GM19395 (cell line): ENCODE measurements around the gene XXYLT1.

Experiments used
- ATAC-seq: cut with Tn5 transposase; IDR thresholded peaks from one replicate; pipeline ENCODE4 v1.9.1; 2021; ENCODE audit warnings: mild to moderate bottlenecking, moderate library complexity; ENCODE audit not compliant: unreplicated experiment

Gene XXYLT1

DNA sequence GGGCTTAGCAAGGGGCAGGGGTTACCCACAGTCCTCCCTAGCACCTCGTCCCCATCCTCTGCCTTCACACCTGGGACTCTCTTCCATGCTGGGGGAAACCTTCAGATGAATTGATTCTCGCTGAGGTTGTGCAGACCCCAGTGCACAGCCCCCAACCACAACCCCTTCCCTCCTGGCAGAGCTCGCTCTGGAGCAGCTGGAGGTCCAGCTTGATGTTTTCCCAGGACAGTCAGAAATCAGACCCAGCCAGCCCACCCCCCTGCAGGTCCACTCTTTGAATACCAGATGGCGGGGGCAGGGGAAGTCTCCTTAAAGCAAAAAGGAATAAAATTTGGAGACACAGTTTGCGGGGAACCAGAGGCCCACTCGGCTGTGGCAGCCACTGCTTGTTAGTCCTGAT lies 234.4 kb downstream of the XXYLT1 start:
- ATAC-seq = no peak

DNA sequence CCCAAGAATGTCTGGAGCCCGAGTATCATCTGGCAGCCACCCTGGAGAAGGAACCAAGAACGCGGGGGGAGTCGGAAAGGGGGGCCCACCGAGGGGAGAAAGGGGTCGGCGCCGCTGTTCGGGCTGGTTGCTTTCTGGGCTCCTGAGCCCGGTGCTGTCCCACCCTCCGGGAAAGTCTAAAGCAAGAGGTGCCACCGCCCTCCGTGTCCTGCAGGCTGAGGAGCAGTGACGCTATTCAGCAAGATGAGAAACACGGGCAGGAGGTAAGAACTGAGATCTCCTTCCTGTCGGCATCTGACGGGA lies 234.8 kb downstream of the XXYLT1 start:
- no peak for ATAC-seq

DNA sequence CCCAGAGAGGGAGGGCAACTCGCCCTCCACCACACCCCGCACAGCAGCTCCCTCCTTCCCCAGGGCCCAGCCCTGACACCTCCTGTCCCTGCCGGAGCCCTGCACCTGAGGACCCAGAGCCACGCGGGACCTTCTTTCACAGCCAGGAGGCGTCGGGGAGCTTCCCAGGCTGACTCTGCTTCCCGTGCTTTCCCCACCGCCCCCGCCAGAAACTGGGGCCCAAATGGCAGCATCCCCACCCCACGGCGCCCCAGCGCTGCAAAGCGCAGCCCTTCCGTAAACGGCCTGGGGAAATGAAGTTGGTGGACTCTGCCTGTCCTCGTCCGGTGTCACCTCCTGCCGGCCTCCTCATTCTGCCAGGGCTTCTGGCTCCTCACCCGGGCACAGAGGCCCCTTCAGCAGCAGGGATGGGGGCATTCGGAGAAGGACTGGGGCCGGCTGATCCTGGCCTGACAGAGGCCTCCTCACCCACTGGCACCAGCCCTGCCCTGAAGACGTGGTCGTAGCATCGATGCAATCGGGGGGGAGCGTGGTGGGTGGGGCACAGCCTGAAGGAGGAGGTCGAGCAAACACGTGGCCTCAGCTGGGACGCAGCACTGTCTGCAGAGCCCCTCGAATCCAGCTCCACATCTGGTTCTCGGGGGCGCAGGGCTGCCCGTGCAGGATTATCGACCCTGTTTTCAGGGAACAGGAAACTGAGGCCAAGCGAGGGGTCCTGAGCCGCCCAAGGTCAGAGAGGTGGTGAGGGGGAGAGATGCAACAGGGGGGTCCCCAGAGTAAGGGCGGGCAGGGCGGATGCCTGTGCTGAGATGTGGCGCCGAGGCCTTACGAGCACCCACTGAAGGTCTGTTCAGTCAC lies 235.4 kb downstream of the XXYLT1 start:
- ATAC-seq = no peak

DNA sequence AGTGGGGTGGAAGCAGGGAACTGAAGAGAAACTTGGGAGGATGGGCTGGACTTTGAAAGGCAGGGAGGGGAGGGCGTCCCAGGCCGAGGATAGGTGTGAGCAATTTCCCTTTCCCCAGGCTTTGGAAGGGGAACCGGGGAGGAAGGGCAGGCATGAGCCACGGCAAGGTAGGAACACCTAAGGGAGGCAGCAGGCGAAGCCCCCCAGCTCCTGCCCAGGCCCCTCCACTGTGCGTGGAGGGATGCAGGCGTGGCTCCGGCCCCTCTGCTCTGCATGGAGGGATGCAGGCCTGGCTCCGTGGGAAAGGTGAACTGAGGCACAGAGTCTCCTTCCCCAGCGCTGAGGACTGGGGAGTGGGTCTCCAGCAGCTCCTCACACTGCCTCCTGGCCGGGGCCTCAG lies 236.4 kb downstream of the XXYLT1 start:
- no peak for ATAC-seq

DNA sequence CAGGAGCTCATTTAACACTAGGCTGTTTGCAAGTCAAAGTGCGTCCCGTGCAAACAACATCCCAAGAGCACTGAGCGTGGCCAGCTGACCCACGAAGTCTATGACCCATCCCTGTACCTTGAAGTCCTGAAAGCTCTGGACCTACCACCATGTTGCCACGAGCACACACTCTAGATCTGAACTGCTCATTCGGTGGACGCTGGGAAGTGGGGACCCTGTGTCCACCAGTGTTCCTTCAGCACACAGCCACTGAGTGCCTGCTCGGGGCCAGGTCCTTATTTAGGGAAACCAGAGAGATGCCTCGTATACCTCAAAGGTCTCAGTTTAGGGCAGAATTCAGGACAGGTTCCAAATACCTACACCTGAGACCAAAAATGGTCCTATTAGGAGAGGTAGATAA lies 236.9 kb downstream of the XXYLT1 start:
- ATAC-seq = no peak

DNA sequence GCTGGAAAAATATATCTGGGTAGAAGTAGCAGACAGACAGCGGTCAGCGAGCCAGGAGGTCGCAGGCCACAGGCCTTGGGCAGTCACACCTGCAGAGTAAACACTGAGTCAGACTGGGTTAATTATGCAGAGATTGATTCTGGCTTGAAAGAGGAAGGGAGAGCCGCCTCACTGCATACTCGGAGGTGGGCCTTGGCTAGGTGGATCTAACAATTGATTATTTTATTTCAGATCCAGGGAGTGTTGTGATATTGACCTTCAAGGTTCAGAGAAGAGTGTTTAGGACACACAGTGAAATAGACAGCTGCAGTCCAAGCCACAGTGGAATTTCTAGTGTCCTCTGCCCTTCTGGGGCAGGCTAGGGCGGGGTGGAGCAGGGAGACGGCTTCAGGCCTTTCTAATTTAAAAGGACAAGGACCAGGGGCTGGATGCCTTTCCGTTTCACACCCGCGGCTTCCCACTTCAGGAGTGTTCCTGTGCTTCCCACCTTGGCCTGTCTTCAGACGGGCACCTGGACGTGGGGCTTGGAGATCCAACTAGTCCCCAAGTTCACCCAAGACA lies 237.3 kb downstream of the XXYLT1 start:
- ATAC-seq = no peak

DNA sequence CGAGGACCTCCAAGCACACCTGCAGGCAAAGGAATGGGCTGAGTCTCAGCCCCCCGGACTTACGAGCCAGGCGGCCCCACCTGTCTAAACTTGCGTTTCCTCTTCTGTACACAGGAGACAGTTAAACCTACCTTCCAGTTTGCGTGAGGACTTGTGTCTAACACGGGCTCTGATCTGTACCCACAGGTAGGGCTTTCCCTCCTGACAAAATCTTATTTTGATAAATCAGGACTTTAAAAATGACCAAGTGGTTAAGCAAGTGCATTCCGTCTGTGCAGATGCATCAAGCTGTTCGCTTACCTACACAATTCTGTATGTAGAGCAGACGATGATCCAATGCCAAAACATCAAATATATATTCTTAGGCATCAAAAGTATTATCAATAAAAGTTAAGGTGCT lies 238.0 kb downstream of the XXYLT1 start:
- no peak for ATAC-seq

DNA sequence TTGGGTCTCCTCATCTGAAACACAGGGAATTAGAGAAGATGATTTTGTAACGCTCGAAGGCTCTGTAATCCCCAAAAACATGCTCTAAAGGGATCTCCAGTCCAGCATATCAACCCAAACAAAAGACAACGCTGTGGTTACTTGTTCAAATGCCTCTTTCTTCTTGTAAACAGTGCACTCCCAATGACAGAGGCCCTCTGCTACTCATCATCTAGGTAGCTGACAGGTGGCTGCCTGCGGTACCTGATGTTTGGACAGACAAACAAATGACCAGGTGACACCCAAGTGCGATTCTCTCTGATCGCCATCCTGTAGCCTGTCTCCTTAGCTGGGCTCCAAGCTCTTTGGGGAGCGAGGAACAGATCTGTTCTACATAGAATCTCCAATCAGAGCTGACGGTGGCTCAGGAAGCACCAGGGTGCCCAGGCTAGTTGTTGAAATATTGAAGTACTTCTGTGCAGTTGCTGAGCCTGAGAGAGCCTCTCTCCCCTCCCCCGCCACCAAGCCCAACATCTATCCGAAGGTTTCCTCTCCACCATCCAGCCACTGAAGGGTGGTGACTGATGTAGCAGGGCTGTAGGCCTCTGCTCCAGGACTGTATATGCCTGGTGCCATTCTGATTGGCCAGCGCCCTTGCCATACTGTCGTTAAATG lies 238.7 kb downstream of the XXYLT1 start:
- no peak for ATAC-seq

DNA sequence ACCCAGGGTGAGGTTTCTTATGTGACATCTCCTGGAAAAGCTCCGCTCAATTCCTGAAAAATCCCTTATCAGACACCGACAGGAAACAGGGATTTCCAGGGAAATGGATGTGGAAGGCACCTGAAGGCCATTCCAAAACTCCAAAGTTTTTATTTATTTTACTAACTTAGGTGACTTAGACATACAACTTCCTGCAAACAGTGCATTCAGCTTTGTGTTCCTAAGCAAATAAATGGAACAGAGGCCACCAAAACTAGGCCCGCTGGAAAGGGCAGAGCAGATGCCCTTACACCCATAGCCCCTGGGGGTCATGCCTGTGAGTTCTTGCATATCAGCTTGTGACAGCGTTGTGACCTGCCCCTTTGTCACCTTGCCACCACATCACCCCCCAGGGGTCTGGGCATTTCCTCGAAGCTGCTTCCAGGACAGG lies 239.4 kb downstream of the XXYLT1 start:
- no peak for ATAC-seq

DNA sequence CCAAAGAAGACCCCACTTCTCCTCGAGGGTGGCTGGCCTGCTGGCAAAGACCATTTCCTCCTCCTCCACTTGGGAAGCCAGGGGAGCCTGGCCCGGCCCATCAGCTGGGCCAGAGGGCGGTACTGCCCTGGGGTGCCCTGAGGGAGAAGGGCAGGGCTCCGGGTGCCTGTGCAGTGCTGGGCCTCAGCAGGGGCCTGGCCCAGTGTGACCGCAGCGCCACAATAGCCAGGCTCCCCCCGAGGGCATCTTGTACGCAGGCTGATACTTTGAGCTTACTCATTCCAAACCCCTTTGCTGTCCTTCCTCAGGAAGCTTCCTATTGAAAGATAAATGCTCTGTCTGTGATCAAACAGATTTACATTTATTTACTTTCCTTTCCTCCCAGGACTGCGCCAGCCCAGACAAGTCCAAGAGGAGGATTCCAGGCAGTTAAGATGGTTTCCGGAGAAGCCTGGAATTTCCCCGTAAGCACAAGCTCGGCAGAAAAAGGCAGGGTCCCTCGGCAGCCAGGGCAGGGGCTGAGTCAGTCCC lies 240.1 kb downstream of the XXYLT1 start:
- no peak for ATAC-seq

DNA sequence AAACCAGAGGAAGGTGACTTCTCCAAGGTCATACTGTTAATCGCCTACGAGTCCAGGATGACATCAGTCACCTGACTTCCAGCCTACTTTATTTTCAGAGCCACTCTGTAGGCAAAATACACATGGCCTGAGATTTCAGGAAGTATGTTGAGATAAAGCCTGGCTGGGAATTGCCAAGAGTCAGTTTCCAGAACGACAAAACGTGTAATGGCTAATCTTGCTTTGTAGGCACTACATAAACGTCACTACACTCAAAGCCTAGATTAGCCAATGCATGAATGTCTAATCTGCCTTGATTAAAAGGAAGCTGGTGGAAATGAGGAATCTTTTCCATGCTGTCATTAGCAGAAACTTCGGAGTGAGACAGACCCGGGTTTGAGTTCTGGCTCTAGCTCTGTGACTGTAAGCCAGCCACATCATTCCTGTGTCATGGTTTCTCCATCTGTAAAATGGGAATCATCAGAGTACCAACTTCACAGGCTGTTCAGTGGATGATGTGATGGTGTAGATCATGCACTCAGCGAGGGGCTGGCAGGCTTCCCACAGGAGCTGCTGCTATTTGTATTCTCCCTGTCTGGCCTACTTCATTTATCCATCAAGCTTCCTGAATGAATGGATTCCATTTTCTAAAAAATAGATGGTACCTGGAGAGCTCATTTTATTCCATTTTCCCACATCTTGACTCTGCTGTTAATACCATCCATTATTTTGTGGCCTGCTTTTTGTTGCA lies 241.9 kb downstream of the XXYLT1 start:
- ATAC-seq = no peak

DNA sequence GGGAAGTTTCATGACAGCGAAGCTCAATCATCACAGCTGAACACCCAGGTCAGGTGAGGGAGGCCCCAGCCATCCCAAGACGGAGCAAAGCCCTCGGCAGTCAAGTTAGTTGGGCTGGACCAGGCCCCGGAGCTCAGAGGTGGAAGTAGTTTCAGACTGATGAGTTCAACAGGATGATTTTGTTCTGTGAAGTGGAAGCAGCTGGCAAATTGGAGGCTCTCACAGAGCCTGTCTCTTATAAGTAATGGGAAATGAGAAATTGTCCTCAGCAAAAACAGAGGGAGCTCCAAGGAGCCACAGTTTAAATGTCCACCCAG lies 245.1 kb downstream of the XXYLT1 start:
- ATAC-seq = no peak

DNA sequence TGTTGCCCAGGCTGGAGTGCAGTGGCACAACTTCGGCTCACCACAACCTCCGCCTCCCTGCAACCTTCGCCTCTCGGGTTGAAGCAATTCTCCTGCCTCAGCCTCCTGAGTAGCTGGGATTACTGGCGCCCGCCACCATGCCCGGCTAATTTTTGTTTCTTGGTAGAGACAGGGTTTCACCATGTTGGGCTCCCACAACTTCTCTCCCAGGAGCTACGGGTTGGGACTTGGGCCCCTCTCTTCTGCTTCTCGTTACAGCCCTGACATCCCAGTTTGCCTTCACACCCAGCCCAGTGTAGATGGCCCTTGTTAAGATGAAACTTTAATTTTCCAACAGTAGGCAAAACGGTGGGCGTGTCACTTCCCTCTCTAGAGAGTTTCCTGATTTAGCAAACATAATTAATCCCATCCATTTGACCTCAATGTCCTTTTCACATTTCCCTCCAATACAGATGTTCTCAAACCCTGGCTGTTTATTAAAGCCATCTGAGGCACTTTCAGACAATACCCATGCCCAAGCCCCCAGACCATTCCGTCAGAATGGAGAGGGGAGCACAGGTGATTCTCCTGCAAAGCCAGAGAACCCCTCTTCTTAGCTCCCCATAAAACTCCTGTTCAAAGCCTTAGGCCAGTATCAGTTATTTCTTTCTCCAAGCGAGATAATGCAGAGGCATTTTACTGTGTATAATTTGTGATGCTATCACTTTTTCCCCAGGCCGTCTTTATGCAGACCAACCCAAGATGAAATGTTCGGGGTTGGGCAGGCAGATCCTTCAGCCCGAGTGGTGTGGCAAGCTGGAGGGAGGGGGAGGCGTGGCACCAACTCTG lies 245.7 kb downstream of the XXYLT1 start:
- no peak for ATAC-seq

DNA sequence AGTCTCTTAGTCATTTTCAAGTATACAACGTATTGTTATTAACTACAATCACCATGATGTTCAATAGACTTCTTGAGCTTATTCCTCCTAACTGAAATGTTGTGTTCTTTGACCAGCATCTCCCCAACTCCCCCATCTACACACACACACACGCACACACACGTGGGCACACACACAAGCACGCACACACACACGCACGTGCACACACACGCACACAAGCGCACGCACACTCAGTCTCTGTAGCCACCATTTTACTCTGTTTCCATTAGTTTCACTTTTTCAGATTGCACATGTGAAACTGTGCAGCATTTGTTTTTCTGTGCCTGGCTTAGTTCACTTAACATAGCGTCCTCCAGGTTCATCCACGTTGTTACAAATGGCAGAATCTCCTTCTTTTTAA lies 247.0 kb downstream of the XXYLT1 start:
- ATAC-seq = no peak

DNA sequence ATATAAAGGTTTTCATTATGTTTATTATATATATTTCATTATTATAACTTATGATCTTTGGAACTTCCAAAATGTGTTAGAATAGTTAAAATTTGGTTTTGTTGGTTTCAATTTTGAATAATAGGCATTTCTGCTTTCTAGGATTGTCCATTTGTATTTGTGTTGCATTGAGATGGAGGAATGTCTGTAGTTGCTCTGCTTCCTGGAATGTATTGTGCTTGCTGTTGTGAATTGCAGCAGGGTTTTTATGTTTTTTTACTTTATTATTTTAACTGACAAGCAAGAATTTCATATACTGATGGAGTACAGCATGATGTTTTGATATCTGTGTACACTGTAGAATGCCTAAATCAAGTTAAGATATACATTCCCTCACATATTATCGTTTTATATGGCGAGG lies 247.4 kb downstream of the XXYLT1 start:
- no peak for ATAC-seq

DNA sequence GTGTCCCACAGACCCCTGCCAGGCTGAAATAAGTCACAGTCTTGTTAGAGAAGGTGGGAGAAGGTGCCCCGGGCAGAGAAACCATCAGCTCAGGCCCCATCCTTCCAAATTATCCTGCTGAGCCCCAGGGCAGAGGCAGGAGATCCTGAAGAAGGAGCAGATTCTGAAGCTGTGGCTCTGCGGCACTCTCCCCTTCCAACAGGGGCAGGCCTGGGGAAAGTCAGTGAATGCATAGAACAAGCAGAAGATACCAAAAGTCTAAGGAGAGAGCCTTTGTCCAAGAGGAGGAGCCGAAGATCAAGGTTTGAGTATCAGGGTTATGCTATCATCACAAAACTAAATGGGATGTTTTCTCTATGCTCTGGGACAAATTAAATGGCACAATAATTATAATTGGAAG lies 249.3 kb downstream of the XXYLT1 start:
- no peak for ATAC-seq

DNA sequence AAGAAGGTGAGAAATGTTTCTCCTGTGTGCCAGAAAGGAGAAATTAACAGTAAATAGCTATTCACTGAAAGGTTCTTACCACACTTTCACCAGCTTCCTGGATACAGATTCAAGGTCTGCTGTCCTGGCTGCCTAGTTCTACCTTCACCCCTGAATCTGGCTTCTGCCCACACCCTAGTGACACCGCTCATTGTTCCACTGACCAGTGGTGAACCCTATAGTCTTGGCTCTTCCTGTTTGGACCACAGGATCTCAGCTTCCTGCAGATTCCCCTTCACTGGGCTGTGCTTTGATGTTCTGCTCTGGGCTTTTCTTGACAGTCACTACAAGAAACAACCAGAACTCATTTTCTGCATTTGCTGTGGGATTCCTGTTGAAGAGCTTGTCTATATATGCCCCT lies 250.0 kb downstream of the XXYLT1 start:
- no peak for ATAC-seq

DNA sequence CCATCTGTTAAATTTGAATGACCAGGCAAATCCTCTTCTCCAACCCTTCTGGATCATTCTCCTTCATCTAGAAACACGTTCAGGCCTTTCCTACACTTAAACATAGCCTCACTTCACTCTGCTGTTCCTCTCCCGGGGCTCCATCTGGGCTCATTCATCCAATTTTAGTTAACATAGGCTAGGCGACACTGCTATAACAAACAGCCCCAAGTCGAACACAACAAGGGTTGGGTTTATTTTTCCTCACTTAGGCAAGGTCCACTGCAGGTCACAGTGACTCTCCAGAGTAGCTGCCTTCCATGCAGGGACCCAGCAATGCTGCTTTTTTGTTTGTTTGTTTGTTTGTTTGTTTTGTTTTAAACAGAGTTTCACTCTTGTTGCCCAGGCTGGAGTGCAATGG lies 250.8 kb downstream of the XXYLT1 start:
- no peak for ATAC-seq

DNA sequence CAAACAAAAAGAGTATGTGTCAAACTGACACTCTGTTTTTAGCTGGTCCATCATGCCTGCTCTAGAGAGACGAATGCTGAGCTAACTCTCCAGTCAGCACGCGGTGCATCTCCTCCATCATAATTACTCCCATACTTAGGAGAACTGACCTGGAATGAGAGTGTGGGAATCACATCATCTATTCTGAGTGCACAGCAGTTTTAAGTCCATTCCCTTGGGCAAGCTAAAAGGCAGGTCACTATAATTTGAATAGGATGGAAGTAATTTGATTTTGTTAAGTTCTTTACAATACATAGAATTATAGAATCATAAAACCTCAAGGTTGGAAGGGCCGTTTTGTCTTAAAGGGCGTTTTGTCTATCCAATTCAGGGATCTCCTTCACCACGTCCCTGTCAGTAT lies 251.6 kb downstream of the XXYLT1 start:
- ATAC-seq = no peak
